UCSD-AML1 (cell line): ENCODE results near the gene CCL24.
"Not testable (repeated sequence)": the region's sequence is repeated elsewhere in the genome, so short reads cannot be mapped to it uniquely, and the experiment has no call there.

Experiments
- DNase-seq: peaks from one replicate; lab custom pipeline; 2025; ENCODE audit not compliant: unreplicated experiment; lab: John Stamatoyannopoulos, UW

CCL24 gene

DNA sequence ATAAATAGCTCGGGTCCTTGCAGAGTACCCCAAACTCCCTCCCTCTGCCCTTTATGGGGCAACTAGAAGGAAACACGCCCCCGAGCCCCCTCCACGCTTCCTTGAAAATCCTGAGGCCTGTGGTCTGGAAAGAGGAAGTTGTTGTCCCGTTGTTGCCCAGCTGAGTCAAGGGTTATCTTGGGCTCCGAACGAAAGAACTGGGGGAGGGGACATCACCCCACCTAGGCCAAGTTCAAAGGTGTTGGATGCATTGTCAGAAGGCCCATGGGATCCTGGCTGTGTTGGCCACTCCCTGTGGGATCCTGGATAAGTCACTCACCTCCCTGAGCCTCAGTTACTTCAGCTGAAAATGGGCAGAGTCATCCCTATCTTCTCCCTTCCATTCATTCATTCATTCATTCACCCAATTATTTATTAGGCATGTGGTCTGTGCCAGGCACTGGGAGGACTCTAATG, at the start of gene CCL24:
Gene CCL24 (minus strand): TSS at position 26 of the 456 bp plus-strand sequence. CDS start 91 bp downstream, outside the sequence.
- DNase-seq, result peak; percentile 18

GRCh38 chr7:75861636-75862035, 48.0 kb upstream of the CCL24 start:
- DNase-seq, result no peak

DNA sequence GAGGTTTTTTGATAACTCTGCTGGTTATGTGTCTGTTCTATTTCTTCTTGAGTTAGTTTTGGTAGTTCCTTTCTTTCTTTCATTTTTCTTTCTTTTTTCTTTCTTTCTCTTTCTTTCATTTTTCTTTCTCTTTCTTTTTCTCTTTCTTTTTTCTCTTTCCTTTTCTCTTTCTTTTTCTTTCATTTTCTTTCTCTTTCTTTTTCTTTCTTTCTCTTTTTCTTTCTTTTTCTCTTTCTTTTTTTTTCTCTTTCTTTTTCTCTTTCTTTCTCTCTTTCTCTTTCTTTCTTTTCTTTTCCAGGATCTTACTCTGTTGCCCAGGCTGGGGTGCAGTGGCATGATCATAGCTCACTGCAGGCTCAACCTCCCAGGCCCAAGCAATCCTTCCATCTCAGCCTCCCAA, 44.8 kb upstream of the CCL24 start:
- no peak for DNase-seq

- no peak for DNase-seq
Observed at GRCh38 chr7:75856536-75856935, 42.9 kb upstream of the CCL24 start.

- DNase-seq, result not testable (repeated sequence)
Observed at GRCh38 chr7:75854813-75855345, 41.3 kb upstream of the CCL24 start.

DNA sequence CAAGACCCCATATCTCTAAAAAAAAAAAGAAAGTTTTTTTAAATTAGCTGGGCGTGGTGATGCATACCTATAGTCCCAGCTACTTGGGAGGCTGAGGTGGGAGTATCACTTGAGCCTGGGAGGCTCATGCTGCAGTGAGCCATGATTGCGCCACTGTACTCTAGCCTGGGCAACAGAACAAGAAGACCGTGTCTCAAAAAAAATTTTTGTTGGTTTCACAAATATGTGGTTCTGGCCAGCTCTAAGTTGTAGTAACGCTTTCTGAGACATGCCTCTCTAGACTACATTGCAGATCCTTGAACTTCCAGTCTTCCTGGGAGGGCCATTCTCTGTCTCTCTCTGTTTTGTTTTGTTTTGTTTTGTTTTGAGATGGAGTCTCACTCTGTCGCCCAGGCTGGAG, 40.6 kb upstream of the CCL24 start:
- DNase-seq, result no peak

- DNase-seq, result no peak
Observed at GRCh38 chr7:75850235-75850634, 36.6 kb upstream of the CCL24 start.

DNA sequence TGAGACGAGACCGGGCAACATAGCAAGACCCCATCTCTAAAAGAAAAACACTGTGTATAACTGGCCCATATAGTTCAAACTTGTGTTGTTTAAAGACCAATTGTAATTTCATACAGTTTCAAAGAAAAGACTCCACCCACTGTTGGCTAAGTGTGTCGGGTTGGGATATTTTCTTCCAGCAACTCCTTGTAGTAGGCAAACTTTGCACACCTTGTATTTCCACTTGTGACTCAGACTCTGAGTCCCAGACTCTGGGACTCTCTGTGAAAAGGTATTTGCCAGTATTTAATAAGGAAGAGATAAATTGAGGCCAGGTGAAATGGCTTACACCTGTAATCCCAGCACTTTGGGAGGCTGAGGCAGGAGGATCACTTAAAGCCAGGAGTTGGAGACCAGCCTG, 36.0 kb upstream of the CCL24 start:
- no peak for DNase-seq

GRCh38 chr7:75847707-75848106, 34.1 kb upstream of the CCL24 start:
- DNase-seq, result no peak

- not testable (repeated sequence) for DNase-seq
Observed at GRCh38 chr7:75845132-75845531, 31.5 kb upstream of the CCL24 start.

DNA sequence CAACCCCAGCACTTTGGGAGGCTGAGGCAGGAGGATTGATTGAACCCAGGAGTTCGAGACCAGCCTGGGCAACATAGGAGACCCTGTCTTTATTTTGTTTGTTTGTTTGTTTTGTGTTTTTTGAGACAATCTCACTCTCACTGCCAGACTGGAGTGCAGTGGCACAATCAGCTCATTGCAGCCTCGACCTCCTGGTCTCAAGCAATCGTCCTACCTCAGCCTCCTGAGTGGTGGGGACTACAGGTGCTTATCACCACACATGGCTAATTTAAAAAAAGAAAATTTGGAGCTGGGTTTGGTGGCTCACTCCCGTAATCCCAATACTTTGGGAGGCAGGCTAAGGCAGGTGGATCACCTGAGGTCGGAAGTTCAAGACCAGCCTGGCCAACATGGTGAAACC, 30.6 kb upstream of the CCL24 start:
- DNase-seq, result no peak

- no peak for DNase-seq
Observed at GRCh38 chr7:75843613-75844116, 30.1 kb upstream of the CCL24 start.

DNA sequence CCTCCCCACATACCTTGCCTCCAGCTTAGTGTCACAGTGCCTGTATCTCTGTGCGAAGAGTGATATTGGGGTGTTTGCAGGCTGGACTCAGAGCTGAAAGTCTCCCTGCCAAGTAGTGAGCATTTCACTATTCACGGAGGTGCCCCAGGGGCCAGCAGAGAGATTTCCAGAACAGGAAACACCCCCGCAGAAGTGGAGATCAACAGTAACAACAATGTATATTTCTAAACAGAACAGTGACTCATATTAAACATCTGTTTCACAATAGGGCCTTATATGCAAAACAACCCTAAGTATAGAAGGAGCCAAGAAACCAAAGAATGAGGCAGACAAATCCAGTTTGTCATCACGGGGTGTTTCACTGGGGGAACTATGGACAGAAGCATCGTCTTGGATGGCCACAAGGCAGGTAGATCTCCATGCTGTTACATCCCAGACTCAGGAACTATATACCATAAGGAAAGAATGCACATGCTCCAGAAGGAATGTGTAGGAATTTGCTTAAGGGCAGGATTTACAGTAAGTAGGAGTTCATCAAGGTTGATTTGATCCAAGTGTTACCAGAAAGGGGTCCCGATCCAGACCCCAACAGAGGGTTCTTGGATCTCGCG, 29.3 kb upstream of the CCL24 start:
- no peak for DNase-seq

GRCh38 chr7:75840029-75840428, 26.4 kb upstream of the CCL24 start:
- no peak for DNase-seq

DNA sequence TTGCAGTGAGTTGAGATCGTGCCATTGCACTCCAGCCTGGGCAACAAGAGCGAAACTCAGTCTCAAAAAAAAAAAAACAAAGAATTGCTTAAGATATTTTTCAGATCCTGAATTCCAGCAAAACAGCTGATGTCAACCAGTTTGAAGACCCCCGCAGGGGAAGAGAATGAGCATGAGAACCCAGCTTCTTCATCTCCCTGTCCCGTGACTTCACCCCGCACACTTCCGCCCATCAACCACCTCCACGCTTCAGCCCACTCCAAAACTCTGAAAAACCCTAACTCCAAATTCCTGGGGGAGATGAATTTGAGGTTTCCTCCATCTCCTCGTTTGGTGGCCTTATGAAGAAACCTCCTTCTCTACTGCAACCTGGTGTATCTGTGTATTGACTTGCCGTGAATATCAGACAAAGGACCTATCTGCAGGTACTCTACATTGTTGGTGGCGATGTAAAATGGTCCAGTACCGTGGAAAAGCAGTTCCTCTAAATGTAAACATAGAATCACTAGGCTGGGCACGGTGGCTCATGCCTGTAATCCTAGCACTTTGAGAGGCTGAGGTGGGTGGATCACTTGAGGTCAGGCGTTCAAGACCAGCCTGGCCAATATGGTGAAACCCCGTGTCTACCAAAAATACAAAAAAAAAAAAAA, 24.8 kb upstream of the CCL24 start:
- not testable (repeated sequence) for DNase-seq

DNA sequence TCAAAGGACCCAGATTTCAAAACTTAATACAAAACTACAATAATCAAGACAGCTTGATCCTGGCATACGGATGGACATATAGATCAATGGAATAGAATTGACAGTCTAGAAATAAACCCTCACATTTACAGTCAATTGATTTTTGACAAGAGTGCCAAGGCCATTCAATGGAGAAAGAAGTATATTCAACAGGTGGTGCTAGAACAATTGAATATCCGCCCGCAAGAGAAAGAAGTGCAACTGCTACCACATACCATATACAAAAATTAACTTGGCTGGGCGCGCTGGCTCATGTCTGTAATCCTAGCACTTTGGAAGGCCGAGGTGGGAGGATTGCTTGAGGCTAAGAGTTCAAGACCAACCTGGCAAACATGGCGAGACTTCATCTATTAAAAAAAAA, 23.2 kb upstream of the CCL24 start:
- DNase-seq, result no peak

GRCh38 chr7:75835688-75836285, 22.2 kb upstream of the CCL24 start:
- DNase-seq, result no peak

GRCh38 chr7:75833662-75834061, 20.1 kb upstream of the CCL24 start:
- not testable (repeated sequence) for DNase-seq

DNA sequence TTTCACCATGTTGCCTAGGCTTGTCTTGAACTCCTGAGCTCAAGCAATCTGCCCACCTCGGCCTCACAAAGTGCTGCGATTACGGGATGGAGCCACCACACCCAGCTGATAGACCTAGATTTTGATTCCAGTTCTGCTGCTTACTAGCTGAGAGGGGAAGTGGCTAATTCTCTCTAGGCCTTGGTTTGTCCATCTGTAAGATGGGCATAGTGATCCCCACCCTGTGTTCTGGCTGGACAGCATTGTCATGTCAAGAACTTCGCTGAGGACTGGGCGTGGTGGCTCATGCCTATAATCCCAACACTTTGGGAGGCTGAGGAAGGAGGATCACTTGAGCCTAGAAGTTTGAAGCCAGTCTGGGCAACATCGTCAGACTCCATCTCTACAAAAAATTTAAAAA, 17.4 kb upstream of the CCL24 start:
- DNase-seq, result no peak

GRCh38 chr7:75829656-75830055, 16.1 kb upstream of the CCL24 start:
- DNase-seq, result not testable (repeated sequence)

- DNase-seq, result no peak
Observed at GRCh38 chr7:75823198-75823910, 9.7 kb upstream of the CCL24 start.
